Cerebellar nuclear complex (tissue), 1 donor: ENCODE measurements around the gene HMGCS1.
"Not testable (repeated sequence)": the region's sequence is repeated elsewhere in the genome, so short reads cannot be mapped to it uniquely, and the experiment has no call there.

ENCODE experiments used
- DNase-seq, 2 experiments: peaks; one replicate each; lab custom pipeline; 2025; lab: John Stamatoyannopoulos, UW

Gene HMGCS1

GRCh38 chr5:43312076-43312661 lies 1.0 kb downstream of the HMGCS1 start:
- DNase-seq, result no peak

GRCh38 chr5:43309637-43310036 lies 3.6 kb downstream of the HMGCS1 start:
- DNase-seq, result no peak

GRCh38 chr5:43309122-43309521 lies 4.1 kb downstream of the HMGCS1 start:
- no peak for DNase-seq

- DNase-seq, result not testable (repeated sequence)
These were observed 6.3 kb downstream of the HMGCS1 start for GRCh38 chr5:43306954-43307353.

- DNase-seq, result no peak
These were observed 7.2 kb downstream of the HMGCS1 start for GRCh38 chr5:43305948-43306565.

- DNase-seq, result no peak
These were observed 8.7 kb downstream of the HMGCS1 start for GRCh38 chr5:43304525-43304924.

GRCh38 chr5:43303242-43303641 lies 10.0 kb downstream of the HMGCS1 start:
- no peak for DNase-seq

GRCh38 chr5:43302481-43302880 lies 10.7 kb downstream of the HMGCS1 start:
- no peak for DNase-seq

- no peak for DNase-seq
These were observed 11.5 kb downstream of the HMGCS1 start for GRCh38 chr5:43301653-43302091.

GRCh38 chr5:43300112-43300511 lies 13.1 kb downstream of the HMGCS1 start:
- DNase-seq, result no peak

- no peak for DNase-seq
These were observed 14.8 kb downstream of the HMGCS1 start for GRCh38 chr5:43298443-43298842.

GRCh38 chr5:43296835-43297234 lies 16.4 kb downstream of the HMGCS1 start:
- DNase-seq, result no peak

GRCh38 chr5:43295202-43295601 lies 18.0 kb downstream of the HMGCS1 start:
- no peak for DNase-seq

- DNase-seq, result no peak
These were observed 19.0 kb downstream of the HMGCS1 start for GRCh38 chr5:43294226-43294625.

- DNase-seq, result no peak
These were observed 22.5 kb downstream of the HMGCS1 start for GRCh38 chr5:43290726-43291125.

- DNase-seq, result no peak
These were observed 24.9 kb downstream of the HMGCS1 start for GRCh38 chr5:43288269-43288831.

- no peak for DNase-seq
These were observed 25.7 kb downstream of the HMGCS1 start for GRCh38 chr5:43287493-43287892.

GRCh38 chr5:43286623-43287022 lies 26.6 kb downstream of the HMGCS1 start:
- DNase-seq, result no peak

GRCh38 chr5:43281840-43282658 lies 31.2 kb downstream of the HMGCS1 start:
- DNase-seq, result no peak

- DNase-seq, result no peak
These were observed 33.5 kb downstream of the HMGCS1 start for GRCh38 chr5:43279548-43280274.

- DNase-seq, result no peak
These were observed 37.8 kb downstream of the HMGCS1 start for GRCh38 chr5:43275391-43275790.
